GM12878 (cell line): ENCODE results near the gene NPSR1. TPM values are rescaled to one million over a fixed set of nuclear protein-coding genes. Genes with fewer than 3 reads are reported as not detected.

ENCODE experiments used
- BCL3 ChIP-seq: IDR thresholded peaks from 2 replicates; pipeline ENCODE4 v1.6.1; 2011; ENCODE audit warnings: borderline replicate concordance, low read depth, mild to moderate bottlenecking, moderate library complexity, low read length; ENCODE audit not compliant: insufficient read depth, poor library complexity, severe bottlenecking
- EZH2 ChIP-seq: IDR thresholded peaks from 2 replicates; pipeline ENCODE4 v1.6.1; 2012; ENCODE audit warnings: low read depth, mild to moderate bottlenecking, control low read depth, inconsistent platforms, low read length, borderline replicate concordance; ENCODE audit not compliant: control insufficient read depth
- FOXK2 ChIP-seq: fragments of 450-650 bp; IDR thresholded peaks from 2 replicates; pipeline ENCODE4 v1.6.1; 2017; ENCODE audit warnings: mild to moderate bottlenecking, moderate library complexity
- MXI1 ChIP-seq: fragments of 150-350 bp; IDR thresholded peaks from 2 replicates; pipeline ENCODE4 v1.6.1; 2011; ENCODE audit warnings: low read depth, mild to moderate bottlenecking, inconsistent platforms, low read length, improper control_type of control experiment
- RELA ChIP-seq: fragments of 450-650 bp; IDR thresholded peaks from 2 replicates; pipeline ENCODE4 v1.8.0; 2014; ENCODE audit warnings: borderline replicate concordance; ENCODE audit not compliant: partially characterized antibody
- SP1 ChIP-seq: IDR thresholded peaks from one replicate; pipeline ENCODE4 v1.6.1; 2011; ENCODE audit warnings: low read depth, low read length
- STAT3 ChIP-seq: IDR thresholded peaks from 2 replicates; pipeline ENCODE4 v1.6.1; 2011; ENCODE audit warnings: low read depth, low read length, improper control_type of control experiment
- ZNF592 ChIP-seq: fragments of 450-650 bp; IDR thresholded peaks from 2 replicates; pipeline ENCODE4 v1.6.1; 2017; ENCODE audit warnings: mild to moderate bottlenecking, moderate library complexity
- polyA plus RNA-seq, 11 experiments: library from polyadenylated mRNA; depleted of rRNA in 4 of 11; unstranded in 6 of 11; stranded (reverse) in 5 of 11; fragments of >200 nt; fragmentation: Nextera tagmentation in 4 of 11; fragmentation: Illumina TruSeq in 1 of 11; extraction: Ambion mirVana in 4 of 11; extraction: Trizol in 1 of 11; gene quantifications; 1 replicate in 1 of 11; 2 replicates in 10 of 11; pipeline versions ENCODE4 v1.2.1 to v1.2.3, GENCODE V29; 2011 to 2016; ENCODE audit warnings: inconsistent platforms in 2 of 11, missing spikeins in 2 of 11, low read depth in 1 of 11
- total RNA-seq, 4 experiments: library from RNA; depleted of rRNA in 3 of 4; stranded (reverse); fragments of >200 nt in 3 of 4; fragmentation: Illumina TruSeq in 1 of 4; extraction: Trizol in 1 of 4; gene quantifications; 2 replicates each; pipeline versions ENCODE4 v1.2.1 to v1.2.3, GENCODE V29; 2013 to 2021
- TF ChIP-seq, protein P1 (sequence below): fragments of 450-650 bp; formaldehyde crosslinking; IDR thresholded peaks from 2 replicates; pipeline ENCODE4 v1.4.0; 2020; ENCODE audit warnings: mild to moderate bottlenecking, moderate library complexity
- TF ChIP-seq, protein P2 (sequence below): fragments of 450-650 bp; formaldehyde crosslinking; IDR thresholded peaks from 2 replicates; pipeline ENCODE4 v1.5.0; 2022; ENCODE audit warnings: mild to moderate bottlenecking, missing genetic modification characterization
- TF ChIP-seq, protein P3 (sequence below): IDR thresholded peaks from 2 replicates; pipeline ENCODE4 v1.6.1; 2012; ENCODE audit warnings: low read depth, low read length, improper control_type of control experiment
- TF ChIP-seq, protein P4 (sequence below): fragments of 450-650 bp; IDR thresholded peaks from 2 replicates; pipeline ENCODE4 v1.6.1; 2017; ENCODE audit warnings: borderline replicate concordance

Gene NPSR1
- total and polyA plus RNA-seq, 10 of the 15 experiments (the other 5 are each of a cell fraction or from before 2014, with no cell fraction given) = 0.20 TPM; not detected in 9

DNA sequence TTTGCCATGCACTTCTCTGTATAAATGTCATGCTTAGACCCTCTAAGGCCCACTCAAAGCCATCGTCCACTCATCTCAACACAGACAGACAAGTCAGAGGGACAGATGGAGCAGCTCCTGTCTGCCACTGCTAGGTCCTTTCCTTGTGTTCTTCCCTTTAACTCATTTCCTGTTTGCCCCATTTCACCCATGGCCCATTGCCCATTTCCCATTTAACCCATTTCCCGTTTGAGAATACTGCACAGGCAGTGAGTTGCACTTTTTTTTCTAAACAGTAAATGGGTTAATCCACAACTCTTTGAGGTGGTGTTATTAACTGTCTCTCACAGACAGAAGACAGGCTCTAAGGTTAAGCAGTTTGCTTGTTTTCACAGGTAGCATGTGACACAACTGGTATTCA lies 179.3 kb downstream of the NPSR1 start (continued):
- TF ChIP-seq ZNF592 (no peak), STAT3 (no peak), MXI1 (no peak), FOXK2 (no peak), BCL3 (no peak), RELA (no peak), EZH2 (no peak), SP1 (no peak)
- TF ChIP-seq, protein P1, sequence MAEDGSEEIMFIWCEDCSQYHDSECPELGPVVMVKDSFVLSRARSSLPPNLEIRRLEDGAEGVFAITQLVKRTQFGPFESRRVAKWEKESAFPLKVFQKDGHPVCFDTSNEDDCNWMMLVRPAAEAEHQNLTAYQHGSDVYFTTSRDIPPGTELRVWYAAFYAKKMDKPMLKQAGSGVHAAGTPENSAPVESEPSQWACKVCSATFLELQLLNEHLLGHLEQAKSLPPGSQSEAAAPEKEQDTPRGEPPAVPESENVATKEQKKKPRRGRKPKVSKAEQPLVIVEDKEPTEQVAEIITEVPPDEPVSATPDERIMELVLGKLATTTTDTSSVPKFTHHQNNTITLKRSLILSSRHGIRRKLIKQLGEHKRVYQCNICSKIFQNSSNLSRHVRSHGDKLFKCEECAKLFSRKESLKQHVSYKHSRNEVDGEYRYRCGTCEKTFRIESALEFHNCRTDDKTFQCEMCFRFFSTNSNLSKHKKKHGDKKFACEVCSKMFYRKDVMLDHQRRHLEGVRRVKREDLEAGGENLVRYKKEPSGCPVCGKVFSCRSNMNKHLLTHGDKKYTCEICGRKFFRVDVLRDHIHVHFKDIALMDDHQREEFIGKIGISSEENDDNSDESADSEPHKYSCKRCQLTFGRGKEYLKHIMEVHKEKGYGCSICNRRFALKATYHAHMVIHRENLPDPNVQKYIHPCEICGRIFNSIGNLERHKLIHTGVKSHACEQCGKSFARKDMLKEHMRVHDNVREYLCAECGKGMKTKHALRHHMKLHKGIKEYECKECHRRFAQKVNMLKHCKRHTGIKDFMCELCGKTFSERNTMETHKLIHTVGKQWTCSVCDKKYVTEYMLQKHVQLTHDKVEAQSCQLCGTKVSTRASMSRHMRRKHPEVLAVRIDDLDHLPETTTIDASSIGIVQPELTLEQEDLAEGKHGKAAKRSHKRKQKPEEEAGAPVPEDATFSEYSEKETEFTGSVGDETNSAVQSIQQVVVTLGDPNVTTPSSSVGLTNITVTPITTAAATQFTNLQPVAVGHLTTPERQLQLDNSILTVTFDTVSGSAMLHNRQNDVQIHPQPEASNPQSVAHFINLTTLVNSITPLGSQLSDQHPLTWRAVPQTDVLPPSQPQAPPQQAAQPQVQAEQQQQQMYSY (CRISPR knock-in tag) = no peak
- TF ChIP-seq, protein P2, sequence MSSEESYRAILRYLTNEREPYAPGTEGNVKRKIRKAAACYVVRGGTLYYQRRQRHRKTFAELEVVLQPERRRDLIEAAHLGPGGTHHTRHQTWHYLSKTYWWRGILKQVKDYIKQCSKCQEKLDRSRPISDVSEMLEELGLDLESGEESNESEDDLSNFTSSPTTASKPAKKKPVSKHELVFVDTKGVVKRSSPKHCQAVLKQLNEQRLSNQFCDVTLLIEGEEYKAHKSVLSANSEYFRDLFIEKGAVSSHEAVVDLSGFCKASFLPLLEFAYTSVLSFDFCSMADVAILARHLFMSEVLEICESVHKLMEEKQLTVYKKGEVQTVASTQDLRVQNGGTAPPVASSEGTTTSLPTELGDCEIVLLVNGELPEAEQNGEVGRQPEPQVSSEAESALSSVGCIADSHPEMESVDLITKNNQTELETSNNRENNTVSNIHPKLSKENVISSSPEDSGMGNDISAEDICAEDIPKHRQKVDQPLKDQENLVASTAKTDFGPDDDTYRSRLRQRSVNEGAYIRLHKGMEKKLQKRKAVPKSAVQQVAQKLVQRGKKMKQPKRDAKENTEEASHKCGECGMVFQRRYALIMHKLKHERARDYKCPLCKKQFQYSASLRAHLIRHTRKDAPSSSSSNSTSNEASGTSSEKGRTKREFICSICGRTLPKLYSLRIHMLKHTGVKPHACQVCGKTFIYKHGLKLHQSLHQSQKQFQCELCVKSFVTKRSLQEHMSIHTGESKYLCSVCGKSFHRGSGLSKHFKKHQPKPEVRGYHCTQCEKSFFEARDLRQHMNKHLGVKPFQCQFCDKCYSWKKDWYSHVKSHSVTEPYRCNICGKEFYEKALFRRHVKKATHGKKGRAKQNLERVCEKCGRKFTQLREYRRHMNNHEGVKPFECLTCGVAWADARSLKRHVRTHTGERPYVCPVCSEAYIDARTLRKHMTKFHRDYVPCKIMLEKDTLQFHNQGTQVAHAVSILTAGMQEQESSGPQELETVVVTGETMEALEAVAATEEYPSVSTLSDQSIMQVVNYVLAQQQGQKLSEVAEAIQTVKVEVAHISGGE = no peak
- TF ChIP-seq, protein P3, sequence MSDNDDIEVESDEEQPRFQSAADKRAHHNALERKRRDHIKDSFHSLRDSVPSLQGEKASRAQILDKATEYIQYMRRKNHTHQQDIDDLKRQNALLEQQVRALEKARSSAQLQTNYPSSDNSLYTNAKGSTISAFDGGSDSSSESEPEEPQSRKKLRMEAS = no peak
- TF ChIP-seq, protein P4, sequence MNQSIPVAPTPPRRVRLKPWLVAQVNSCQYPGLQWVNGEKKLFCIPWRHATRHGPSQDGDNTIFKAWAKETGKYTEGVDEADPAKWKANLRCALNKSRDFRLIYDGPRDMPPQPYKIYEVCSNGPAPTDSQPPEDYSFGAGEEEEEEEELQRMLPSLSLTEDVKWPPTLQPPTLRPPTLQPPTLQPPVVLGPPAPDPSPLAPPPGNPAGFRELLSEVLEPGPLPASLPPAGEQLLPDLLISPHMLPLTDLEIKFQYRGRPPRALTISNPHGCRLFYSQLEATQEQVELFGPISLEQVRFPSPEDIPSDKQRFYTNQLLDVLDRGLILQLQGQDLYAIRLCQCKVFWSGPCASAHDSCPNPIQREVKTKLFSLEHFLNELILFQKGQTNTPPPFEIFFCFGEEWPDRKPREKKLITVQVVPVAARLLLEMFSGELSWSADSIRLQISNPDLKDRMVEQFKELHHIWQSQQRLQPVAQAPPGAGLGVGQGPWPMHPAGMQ = no peak
